ENCODE data around the gene TUBB.
A peak's percentile ranks its signal among the peaks of the same experiment; 100 is the strongest.

TUBB gene

GRCh38 chr6:30767944-30768301 lies 47.8 kb downstream of the TUBB start:
- Mint-ChIP-seq H3K27me3 (no peaks in the 10 kb centered on the region), H3K4me1 (peaks cover 50% of the 10 kb centered on the region), H3K4me3 (no peak overlapping the region), H3K9me3 (no peaks in the 10 kb centered on the region), H3K27ac (ENCODE audit: low read depth) (no peak overlapping the region), H3K36me3 (ENCODE audit: insufficient read depth) (peaks cover 1% of the 10 kb centered on the region)
- DNase-seq (ENCODE audit: low spot score in 2 of 2) (no peak), ATAC-seq (replicated peaks; ENCODE audit: extremely low read depth, poor library complexity, severe bottlenecking) (no peak)

GRCh38 chr6:30768634-30769087 lies 48.5 kb downstream of the TUBB start:
- no peaks in the 10 kb centered on the region for H3K9me3 Mint-ChIP-seq
- ATAC-seq (replicated peaks; ENCODE audit: extremely low read depth, poor library complexity, severe bottlenecking): no peak

GRCh38 chr6:30769088-30769852 lies 49.1 kb downstream of the TUBB start:
- DNase-seq (ENCODE audit: low spot score in 2 of 2) (peak in 1 of 2 donors; percentile 16), ATAC-seq (replicated peaks; ENCODE audit: extremely low read depth, poor library complexity, severe bottlenecking) (peak; percentile 84)
- Mint-ChIP-seq H3K27me3 (no peaks in the 10 kb centered on the region), H3K27ac (ENCODE audit: low read depth) (peak overlapping the region; percentile 73), H3K36me3 (ENCODE audit: insufficient read depth) (peaks cover 1% of the 10 kb centered on the region), H3K4me3 (peak overlapping the region; percentile 54), H3K4me1 (peaks cover 44% of the 10 kb centered on the region), H3K9me3 (no peaks in the 10 kb centered on the region)

More at GRCh38 chr6:30768634-30769087, 48.5 kb downstream of the TUBB start:
- DNase-seq (ENCODE audit: low spot score in 2 of 2): no peak
- H3K4me3 Mint-ChIP-seq: peak overlapping the region; percentile 54
- H3K36me3 Mint-ChIP-seq (ENCODE audit: insufficient read depth): peaks cover 1% of the 10 kb centered on the region
- H3K27me3 Mint-ChIP-seq: no peaks in the 10 kb centered on the region
- peaks cover 50% of the 10 kb centered on the region for H3K4me1 Mint-ChIP-seq
- H3K27ac Mint-ChIP-seq (ENCODE audit: low read depth): peak overlapping the region; percentile 73

GRCh38 chr6:30769853-30770524 lies 49.8 kb downstream of the TUBB start:
- H3K4me3 Mint-ChIP-seq: peak overlapping the region; percentile 54
- peak overlapping the region; percentile 73 for H3K27ac Mint-ChIP-seq (ENCODE audit: low read depth)
- ATAC-seq (replicated peaks; ENCODE audit: extremely low read depth, poor library complexity, severe bottlenecking): no peak
- peaks cover 1% of the 10 kb centered on the region for H3K36me3 Mint-ChIP-seq (ENCODE audit: insufficient read depth)
- no peaks in the 10 kb centered on the region for H3K9me3 Mint-ChIP-seq
- no peak for DNase-seq (ENCODE audit: low spot score in 2 of 2)
- H3K4me1 Mint-ChIP-seq: peaks cover 41% of the 10 kb centered on the region
- no peaks in the 10 kb centered on the region for H3K27me3 Mint-ChIP-seq

GRCh38 chr6:30770592-30770991 lies 50.4 kb downstream of the TUBB start:
- Mint-ChIP-seq H3K4me3 (no peak overlapping the region), H3K27me3 (no peaks in the 10 kb centered on the region), H3K9me3 (no peaks in the 10 kb centered on the region), H3K4me1 (peaks cover 38% of the 10 kb centered on the region), H3K36me3 (ENCODE audit: insufficient read depth) (peaks cover 1% of the 10 kb centered on the region), H3K27ac (ENCODE audit: low read depth) (peak overlapping the region; percentile 73)
- no peak for DNase-seq (ENCODE audit: low spot score in 2 of 2)
- ATAC-seq (replicated peaks; ENCODE audit: extremely low read depth, poor library complexity, severe bottlenecking): no peak

- H3K27me3 Mint-ChIP-seq: no peaks in the 10 kb centered on the region
- H3K27ac Mint-ChIP-seq (ENCODE audit: low read depth): no peak overlapping the region
- H3K36me3 Mint-ChIP-seq (ENCODE audit: insufficient read depth): peaks cover under 1% of the 10 kb centered on the region
- H3K4me3 Mint-ChIP-seq: no peak overlapping the region
- no peak for DNase-seq (ENCODE audit: low spot score in 2 of 2)
- H3K9me3 Mint-ChIP-seq: no peaks in the 10 kb centered on the region
- no peak for ATAC-seq (replicated peaks; ENCODE audit: extremely low read depth, poor library complexity, severe bottlenecking)
- H3K4me1 Mint-ChIP-seq: peaks cover 18% of the 10 kb centered on the region
Measured at GRCh38 chr6:30774701-30775100, 54.5 kb downstream of the TUBB start.

All from central memory CD8-positive, alpha-beta T cell (primary cell).